Parathyroid adenoma (tissue), 2 donors: Measurements from ENCODE around the gene POC1A.

Source experiments
- H2AFZ ChIP-seq: fragments of 300-600 bp; sonication (generic); one replicate; pipeline ENCODE4 v1.7.0; 2017; ENCODE audit warnings: antibody characterized with exemption, mild to moderate bottlenecking
- H3K27ac ChIP-seq: fragments of 300-600 bp; sonication (generic); one replicate; pipeline ENCODE4 v1.7.0; 2017
- H3K27me3 ChIP-seq: fragments of 300-600 bp; sonication (generic); one replicate; pipeline ENCODE4 v1.7.0; 2017; ENCODE audit warnings: low read length; ENCODE audit not compliant: control insufficient read depth, insufficient read depth
- H3K36me3 ChIP-seq: fragments of 300-600 bp; sonication (generic); one replicate; pipeline ENCODE4 v1.7.0; 2017; ENCODE audit warnings: low read length; ENCODE audit not compliant: control insufficient read depth, insufficient read depth
- H3K4me1 ChIP-seq: fragments of 300-600 bp; sonication (generic); one replicate; pipeline ENCODE4 v1.7.0; 2017; ENCODE audit warnings: control low read depth
- H3K4me2 ChIP-seq: fragments of 300-600 bp; sonication (generic); one replicate; pipeline ENCODE4 v1.7.0; 2017; ENCODE audit warnings: low read length
- H3K4me3 ChIP-seq: fragments of 300-600 bp; sonication (generic); one replicate; pipeline ENCODE4 v1.7.0; 2017; ENCODE audit warnings: low read depth, low read length
- H3K79me2 ChIP-seq: fragments of 300-600 bp; sonication (generic); one replicate; pipeline ENCODE4 v1.7.0; 2017; ENCODE audit warnings: control low read depth
- H3K9ac ChIP-seq: fragments of 300-600 bp; sonication (generic); one replicate; pipeline ENCODE4 v1.7.0; 2017; ENCODE audit warnings: mild to moderate bottlenecking
- H3K9me3 ChIP-seq: fragments of 300-600 bp; sonication (generic); one replicate; pipeline ENCODE4 v1.7.0; 2017; ENCODE audit warnings: low read length; ENCODE audit not compliant: control insufficient read depth
- CTCF ChIP-seq: fragments of 300-600 bp; sonication (generic); IDR thresholded peaks from one replicate; pipeline ENCODE4 v1.7.0; 2017; ENCODE audit warnings: antibody characterized with exemption, mild to moderate bottlenecking
- donor health status: primary hyperparathyroidism.

Gene POC1A

GRCh38 chr3:52149726-52150125, 4.5 kb downstream of the POC1A start:
- no peak for TF ChIP-seq CTCF
- Histone ChIP-seq H3K4me2 (no peak overlapping the region), H3K36me3 (no peaks in the 10 kb centered on the region), H2AFZ (no peak overlapping the region), H3K4me1 (peaks cover 8% of the 10 kb centered on the region), H3K79me2 (no peaks in the 10 kb centered on the region), H3K4me3 (no peak overlapping the region), H3K27ac (no peak overlapping the region), H3K9ac (no peak overlapping the region), H3K9me3 (no peaks in the 10 kb centered on the region), H3K27me3 (no peaks in the 10 kb centered on the region)

- TF ChIP-seq CTCF, result no peak
Observed at GRCh38 chr3:52149021-52149420, 5.2 kb downstream of the POC1A start.

GRCh38 chr3:52147804-52148203, 6.4 kb downstream of the POC1A start:
- no peak overlapping the region for H2AFZ ChIP-seq
- H3K79me2 ChIP-seq, result peaks cover 6% of the 10 kb centered on the region
- no peaks in the 10 kb centered on the region for H3K27me3 ChIP-seq
- no peak overlapping the region for H3K4me2 ChIP-seq
- no peak for TF ChIP-seq CTCF
- H3K36me3 ChIP-seq, result no peaks in the 10 kb centered on the region
- no peak overlapping the region for H3K27ac ChIP-seq
- no peaks in the 10 kb centered on the region for H3K9me3 ChIP-seq
- peaks cover 3% of the 10 kb centered on the region for H3K4me1 ChIP-seq
- H3K4me3 ChIP-seq, result no peak overlapping the region
- H3K9ac ChIP-seq, result no peak overlapping the region

More at GRCh38 chr3:52149021-52149420, 5.2 kb downstream of the POC1A start:
- Histone ChIP-seq H3K79me2 (peaks cover under 1% of the 10 kb centered on the region), H3K27me3 (no peaks in the 10 kb centered on the region), H3K4me2 (no peak overlapping the region), H2AFZ (no peak overlapping the region), H3K27ac (no peak overlapping the region), H3K4me3 (no peak overlapping the region), H3K9ac (no peak overlapping the region), H3K4me1 (peaks cover 9% of the 10 kb centered on the region), H3K9me3 (no peaks in the 10 kb centered on the region), H3K36me3 (no peaks in the 10 kb centered on the region)

GRCh38 chr3:52146811-52147210, 7.4 kb downstream of the POC1A start:
- no peak for TF ChIP-seq CTCF
- Histone ChIP-seq H3K9ac (no peak overlapping the region), H3K4me2 (no peak overlapping the region), H3K36me3 (no peaks in the 10 kb centered on the region), H3K27ac (no peak overlapping the region), H3K4me1 (peaks cover 3% of the 10 kb centered on the region), H3K4me3 (no peak overlapping the region), H3K9me3 (no peaks in the 10 kb centered on the region), H2AFZ (no peak overlapping the region), H3K27me3 (no peaks in the 10 kb centered on the region), H3K79me2 (peaks cover 6% of the 10 kb centered on the region)

- Histone ChIP-seq H3K79me2 (peaks cover 6% of the 10 kb centered on the region), H2AFZ (no peak overlapping the region), H3K27ac (no peak overlapping the region), H3K9me3 (no peaks in the 10 kb centered on the region), H3K4me3 (no peak overlapping the region), H3K4me2 (no peak overlapping the region), H3K9ac (no peak overlapping the region), H3K4me1 (peaks cover 3% of the 10 kb centered on the region), H3K27me3 (no peaks in the 10 kb centered on the region), H3K36me3 (no peaks in the 10 kb centered on the region)
- TF ChIP-seq CTCF, result no peak
Observed at GRCh38 chr3:52146189-52146588, 8.0 kb downstream of the POC1A start.
